Right lung (tissue), 5 donors: ENCODE measurements around the gene STK33. TPM values are rescaled to one million over a fixed set of nuclear protein-coding genes. Genes with fewer than 3 reads are reported as not detected.
A peak's percentile ranks its signal among the peaks of the same experiment; 100 is the strongest.

Experiments used
- DNase-seq, 2 donors: peaks; one replicate each; pipeline ENCODE4 v3.0.0-alpha.2; 2013
- polyA plus RNA-seq, 5 donors: library from polyadenylated mRNA; unstranded; fragments of 120-200 nt; gene quantifications; one replicate each; pipeline versions ENCODE4 v1.2.1 to v1.2.3, GENCODE V29; 2013; ENCODE audit warnings: inconsistent platforms in 1 of 5, low replicate concordance in 1 of 5; ENCODE audit not compliant: insufficient read length in 5 of 5, insufficient read depth in 1 of 5

Gene STK33
- polyA plus RNA-seq, 5 donors = 21.6 to 29.2 (median 25.2) TPM

DNA sequence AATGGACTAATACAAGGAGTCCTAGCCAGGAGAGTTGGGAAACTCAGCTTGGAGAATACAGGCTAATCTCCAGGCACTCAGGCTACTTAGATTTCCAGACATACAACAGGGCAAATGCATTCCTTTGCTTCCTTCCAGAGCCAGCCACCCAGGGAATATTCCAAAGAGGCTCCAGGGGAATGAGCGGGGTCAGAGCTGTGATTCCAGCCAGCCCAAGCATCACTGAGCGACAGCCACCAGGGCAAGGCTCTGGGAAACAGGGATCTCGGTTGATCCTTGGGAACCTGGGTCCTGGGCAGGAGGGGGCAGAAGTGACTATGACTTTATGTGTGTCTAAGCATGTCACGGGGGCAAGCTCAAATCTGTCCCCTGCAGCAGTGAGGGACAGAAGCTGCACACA is 218.1 kb downstream of the STK33 start:
- no peak for DNase-seq

- DNase-seq = no peak
Observed at GRCh38 chr11:8375460-8375859, 218.6 kb downstream of the STK33 start.

DNA sequence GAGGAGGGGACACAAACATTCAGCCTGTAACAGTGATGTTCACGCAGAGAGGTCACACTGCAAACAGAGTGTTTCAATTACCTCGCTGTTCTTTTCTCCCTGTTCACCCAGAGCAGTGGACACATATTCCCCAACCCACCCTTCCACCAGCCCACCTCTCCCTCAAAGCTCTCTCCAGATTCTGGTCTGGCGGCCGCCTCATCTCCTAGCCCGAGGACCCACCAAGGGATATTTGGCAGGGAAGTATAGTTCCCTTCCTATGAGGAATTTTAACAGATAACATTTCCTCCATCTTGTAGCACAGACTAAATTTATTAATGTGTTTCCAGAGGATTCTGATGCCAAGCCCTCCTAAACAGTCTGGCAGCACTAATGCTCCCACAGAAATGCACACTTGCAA is 219.3 kb downstream of the STK33 start:
- DNase-seq = no peak

DNA sequence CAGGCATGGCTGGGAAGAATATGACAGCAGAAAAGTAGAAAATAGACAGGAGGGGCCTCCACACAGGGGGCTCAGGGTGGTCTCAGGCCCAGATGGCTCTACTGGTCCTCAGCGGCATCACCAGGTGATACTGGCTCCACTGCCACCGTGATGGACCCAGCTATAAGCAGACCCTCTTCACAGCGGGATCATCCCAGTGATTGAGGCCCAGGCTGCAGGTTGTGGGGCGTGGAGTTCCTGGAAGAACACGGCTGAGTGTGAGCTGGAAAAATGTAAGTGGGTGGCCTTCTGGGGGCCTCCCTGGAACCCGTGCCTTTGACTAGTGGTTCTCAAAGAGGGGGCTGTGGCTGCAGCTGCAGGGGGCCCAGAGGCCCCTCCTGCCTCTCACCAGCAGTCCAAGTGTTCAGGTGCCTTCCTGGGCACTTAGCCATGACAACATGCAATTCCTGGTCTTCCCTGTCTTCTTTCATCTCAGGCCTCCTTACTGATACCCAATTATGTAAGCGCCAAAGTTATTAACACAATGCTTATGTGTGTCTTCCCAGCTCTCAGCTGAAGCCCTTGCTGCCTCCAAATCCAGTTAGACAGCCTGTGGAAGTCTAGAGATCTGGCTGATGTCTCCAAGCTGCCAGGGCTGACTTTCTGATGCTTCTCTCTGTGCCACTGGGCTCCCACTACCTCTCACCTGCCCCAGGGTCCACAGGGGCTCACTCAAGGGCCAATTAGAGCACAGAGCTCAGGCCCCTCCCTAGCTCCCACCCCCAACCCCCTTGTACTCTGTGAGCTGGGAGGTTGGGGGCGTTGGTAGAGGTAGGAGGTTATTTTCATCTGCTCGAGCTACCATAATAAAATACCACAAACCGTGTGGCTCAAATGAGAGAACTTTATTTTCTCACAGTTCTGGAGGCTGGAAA is 220.3 kb downstream of the STK33 start:
- DNase-seq = no peak

DNA sequence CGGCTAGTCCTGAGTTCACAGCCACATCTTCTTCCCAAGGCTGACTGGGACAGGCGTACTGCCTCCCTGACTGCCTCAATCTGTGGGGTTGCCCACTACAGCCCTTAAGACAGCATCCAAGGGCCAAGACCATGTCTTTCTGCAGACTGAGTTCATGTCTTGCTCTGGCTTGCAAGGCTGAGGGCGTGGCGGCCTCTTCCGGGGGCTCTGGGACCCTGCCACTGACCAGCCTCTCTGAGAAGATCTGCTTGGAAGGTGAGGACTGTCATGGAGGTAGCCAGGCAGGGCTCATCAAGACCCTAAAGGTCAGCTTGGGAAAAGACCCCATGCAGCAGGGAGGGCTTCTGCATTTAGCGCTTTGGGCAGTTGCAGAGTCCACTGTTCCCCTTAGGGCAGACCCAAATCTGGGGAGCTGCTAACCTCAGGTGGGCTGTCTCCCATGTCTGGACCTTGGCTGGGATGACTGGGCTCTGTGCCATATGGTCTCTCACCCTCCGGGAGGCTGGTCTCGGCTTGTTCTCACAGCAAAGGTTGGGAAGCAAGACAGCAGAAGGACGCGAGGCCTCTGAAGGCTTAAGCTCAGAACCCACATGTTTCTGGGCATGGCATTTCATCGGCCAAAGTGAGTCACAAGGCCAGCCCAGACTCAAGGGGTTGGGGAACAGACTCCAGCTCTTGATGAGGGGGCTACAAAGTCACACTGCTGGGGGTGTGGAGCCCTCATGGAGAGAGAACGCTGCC is 221.2 kb downstream of the STK33 start:
- DNase-seq = no peak

DNA sequence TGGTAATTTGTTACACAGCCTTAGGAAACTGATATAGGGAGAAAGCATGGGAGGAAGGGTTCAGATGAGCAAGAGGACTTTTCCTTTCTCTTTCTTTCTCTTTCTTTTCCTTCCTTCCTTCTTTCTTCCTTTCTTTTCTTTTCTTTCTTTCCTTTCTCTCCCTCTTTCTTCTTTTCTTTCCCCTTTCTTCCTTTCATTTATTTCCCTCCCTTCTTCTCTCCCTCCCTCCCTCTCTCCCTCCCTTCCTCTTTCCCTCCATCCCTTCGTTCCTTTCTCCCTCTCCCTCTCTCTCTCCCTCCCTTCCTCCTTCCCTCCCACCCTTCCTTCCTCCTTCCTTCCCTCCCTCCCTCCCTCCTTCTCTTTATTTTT is 222.5 kb downstream of the STK33 start:
- no peak for DNase-seq

DNA sequence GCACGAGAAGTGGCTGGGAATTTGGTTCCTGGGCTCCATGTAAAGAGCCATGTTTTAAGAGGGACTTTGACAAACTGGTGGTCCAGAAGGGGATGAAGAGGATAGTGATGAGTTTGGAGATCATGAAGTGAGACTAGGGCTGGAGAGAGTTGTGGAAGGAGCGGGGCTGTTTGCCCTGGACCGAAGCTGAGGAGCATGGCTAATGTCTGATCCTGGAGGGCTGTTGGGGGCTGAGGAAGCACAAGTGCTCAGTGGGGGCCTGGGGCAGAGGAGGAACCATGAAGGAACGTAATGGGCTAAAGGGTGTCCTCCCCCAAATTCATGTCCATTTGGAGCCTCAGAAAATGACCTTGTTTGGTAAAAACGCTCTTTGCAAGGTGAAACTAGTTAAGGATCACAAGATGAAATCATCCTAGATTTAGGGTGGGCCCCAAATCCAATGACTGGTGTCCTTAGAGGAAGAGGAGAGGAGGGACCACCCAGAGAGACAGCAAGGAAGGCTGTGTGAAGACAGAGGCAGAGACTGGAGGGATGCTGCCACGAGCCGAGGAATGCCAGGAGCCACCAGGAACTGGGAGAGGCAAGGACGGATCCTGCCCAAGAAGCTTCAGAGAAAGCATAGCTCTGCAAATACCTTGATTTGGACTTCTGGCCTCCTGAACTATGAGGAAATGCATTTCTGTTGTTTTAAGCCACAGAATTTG is 223.1 kb downstream of the STK33 start:
- DNase-seq = no peak

GRCh38 chr11:8369592-8370205 is 224.3 kb downstream of the STK33 start:
- no peak for DNase-seq

DNA sequence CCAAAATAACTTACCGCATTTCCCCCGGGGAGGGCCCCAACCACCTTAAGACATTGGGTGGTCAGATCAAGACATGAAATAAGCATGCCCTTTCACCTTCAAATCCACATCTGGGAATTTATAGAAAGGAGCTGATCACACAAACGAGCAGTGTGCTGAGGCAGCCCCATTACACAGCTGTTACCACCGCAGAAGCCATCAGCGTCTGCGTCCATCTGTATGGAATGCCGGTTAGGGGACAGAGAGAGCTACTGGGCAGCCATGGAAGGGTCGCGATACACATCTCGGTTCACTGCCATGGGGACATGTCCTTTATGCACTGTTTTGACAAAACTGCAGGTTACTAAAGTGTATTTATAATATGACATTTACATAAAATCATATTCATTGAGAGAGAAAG is 225.3 kb downstream of the STK33 start:
- DNase-seq = no peak

DNA sequence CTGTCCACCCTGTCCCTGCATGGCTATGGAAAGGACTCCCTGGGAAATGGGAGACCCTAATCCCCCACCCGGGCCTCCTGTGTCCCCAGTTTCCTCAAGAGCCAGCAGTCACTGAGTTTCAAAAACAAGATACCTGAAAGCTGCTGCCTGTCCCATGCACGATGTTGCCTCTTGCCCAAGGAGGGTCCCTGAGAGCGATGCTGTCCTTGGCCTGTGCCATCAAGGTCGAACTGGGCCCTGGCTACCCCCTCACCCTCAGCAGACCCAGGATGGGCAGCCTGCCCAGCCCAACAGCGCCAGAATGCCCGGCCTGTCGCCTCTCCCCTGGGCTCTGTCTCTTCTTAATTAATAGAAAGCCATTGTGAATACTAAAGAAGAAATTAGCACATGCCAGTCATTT is 225.8 kb downstream of the STK33 start:
- DNase-seq = no peak

DNA sequence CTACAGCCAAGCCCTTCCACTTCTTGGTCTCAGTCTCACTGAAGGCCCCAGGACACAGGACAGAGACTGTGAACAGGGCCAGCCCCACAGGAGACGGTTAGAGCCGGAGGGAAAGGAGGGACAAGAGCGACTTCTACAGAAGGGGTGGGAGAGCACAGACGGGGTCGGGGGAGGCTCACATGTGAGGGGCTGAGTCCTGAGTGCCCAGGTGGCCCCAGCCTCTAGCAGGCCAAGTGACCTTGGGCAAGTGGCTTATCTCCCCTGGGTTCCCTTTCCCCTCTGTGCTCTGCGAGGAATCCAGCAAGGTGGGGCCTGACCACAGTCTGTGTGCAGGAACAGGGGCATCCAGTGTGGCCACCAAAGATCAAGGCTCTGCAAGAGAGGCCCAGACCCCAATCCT is 227.7 kb downstream of the STK33 start:
- no peak for DNase-seq

DNA sequence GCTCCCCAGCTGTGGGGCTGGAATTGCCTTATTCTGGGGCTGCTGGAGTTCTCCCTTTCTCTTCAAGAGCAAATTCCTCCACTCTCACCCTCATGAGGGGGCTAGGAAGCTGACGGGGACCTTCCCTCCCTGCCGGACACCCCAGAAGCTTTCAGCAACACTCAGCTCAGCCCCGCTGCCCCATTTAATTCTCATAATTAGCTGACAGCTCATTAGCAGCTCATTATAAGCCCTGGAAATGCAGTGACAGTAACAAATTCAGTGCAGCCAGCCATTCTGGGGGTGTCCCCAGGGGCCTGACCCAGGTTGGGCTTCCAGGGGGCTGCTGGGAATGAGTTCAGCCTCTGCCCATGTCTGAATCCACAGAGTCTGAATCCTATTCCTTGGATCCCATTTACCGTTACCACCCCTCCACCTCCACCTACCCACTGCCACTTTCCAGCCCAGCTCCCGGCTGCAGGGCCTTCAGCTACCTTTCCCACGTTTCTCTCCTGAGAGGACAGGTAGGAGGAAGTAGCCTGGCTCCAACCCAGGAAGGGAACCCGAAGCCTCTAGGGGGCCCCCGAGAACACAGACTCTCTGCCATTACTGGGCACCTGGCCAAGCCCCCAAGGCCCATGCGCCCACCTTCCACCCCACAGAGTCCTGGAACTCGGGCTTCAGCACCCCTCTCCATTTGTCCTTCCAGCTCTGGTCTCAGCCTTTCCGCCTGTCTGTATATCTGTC is 228.6 kb downstream of the STK33 start:
- DNase-seq = peak in 1 of 2 donors; percentile 26

GRCh38 chr11:8363921-8364320 is 230.1 kb downstream of the STK33 start:
- DNase-seq = no peak

GRCh38 chr11:8362899-8363298 is 231.1 kb downstream of the STK33 start:
- DNase-seq = no peak

- DNase-seq = no peak
Observed at GRCh38 chr11:8362491-8362890, 231.5 kb downstream of the STK33 start.

GRCh38 chr11:8361664-8362210 is 232.3 kb downstream of the STK33 start:
- no peak for DNase-seq

DNA sequence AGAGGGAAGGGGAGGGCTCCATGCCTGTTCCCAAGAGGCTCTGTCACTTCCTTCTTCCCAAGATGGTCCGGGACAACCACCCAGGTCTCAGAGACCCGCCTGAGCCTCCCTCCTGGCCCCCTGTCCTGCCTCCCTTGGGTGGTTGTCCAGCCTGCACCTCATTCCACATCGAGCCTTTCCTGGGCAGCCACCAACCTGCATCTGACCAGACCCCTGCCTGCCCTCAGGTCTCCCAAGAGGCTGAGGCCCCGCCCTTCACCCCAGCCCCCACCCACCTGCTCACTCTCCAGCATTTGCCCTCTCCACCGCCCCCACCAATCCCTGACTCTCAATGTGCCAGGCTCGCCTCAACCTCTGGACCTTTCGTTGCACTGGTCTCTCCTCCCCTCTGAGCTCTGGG is 232.8 kb downstream of the STK33 start:
- no peak for DNase-seq

GRCh38 chr11:8360086-8360828 is 233.8 kb downstream of the STK33 start:
- DNase-seq = no peak

DNA sequence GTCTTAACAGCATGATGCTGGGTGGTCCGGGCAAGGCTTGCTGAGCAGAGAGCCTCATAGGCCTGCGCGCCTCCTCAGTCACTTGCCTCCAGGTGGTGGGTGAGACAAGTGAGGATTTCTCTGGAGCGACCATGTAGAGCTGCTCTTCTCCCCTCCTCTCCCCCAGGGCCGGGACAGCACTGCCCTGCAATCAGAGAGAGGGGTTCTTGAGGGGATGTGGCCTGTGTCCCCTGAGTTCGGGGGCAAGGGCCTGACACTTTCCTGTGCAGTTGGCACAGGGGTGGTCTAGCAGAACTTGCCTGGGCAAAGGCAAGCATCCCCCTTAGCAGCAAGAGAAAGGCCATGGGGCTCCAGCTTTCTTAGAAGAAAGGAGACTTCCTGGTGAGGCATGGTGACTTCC is 234.5 kb downstream of the STK33 start:
- DNase-seq = no peak

DNA sequence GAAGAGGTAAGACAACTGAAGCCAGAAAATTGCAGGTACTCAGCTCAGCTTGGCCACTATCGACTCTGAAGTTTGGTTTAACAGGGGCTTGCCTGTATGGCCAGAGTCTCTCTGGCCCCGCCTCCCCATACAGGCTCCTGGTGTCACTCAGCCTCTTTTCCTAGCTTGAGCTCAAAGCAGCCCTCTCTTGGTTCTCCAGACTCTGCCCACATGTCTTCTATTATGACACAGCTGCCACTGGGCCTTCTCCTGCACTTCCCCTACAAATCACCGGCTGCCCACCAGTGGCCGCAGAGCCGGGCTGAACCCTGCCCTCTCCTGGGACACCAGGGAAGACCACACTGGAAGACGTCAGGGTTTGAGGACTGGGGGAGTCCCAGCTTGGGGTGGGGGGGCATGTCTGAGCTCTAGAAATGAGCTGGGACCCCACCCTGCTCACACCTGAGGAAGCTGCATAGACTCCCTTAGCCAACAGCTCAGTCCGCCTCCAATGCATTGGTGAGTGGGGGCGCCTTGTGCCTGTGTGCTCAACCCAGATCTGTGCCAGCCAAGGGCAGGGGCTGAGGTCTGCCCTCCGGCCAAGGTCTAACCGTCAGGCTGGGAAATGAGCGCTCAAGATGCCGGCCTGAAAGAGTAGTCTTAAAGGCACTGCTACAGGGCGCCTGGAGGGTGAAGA is 236.0 kb downstream of the STK33 start:
- no peak for DNase-seq
